HL-60 (cell line): ENCODE results near the gene ST6GALNAC1.

Source experiments
- CTCF ChIP-seq: IDR thresholded peaks from one replicate; pipeline ENCODE4 v1.5.1; 2011; ENCODE audit warnings: low read length, control low read depth, inconsistent platforms; ENCODE audit not compliant: insufficient read depth
- REST ChIP-seq: IDR thresholded peaks from 2 replicates; pipeline ENCODE4 v1.6.1; 2012; ENCODE audit warnings: low read depth; ENCODE audit not compliant: insufficient replicate concordance

GRCh38 chr17:76688165-76688622, 44.6 kb upstream of the ST6GALNAC1 start:
- no peak for TF ChIP-seq CTCF
- TF ChIP-seq REST = no peak
